ENCODE results near the gene AIP.

- TF ChIP-seq POLR2A (IDR thresholded peaks at IDR 0.05) (no peak), EP300 (IDR thresholded peaks at IDR 0.05) (no peak)
- TF ChIP-seq, protein P1, sequence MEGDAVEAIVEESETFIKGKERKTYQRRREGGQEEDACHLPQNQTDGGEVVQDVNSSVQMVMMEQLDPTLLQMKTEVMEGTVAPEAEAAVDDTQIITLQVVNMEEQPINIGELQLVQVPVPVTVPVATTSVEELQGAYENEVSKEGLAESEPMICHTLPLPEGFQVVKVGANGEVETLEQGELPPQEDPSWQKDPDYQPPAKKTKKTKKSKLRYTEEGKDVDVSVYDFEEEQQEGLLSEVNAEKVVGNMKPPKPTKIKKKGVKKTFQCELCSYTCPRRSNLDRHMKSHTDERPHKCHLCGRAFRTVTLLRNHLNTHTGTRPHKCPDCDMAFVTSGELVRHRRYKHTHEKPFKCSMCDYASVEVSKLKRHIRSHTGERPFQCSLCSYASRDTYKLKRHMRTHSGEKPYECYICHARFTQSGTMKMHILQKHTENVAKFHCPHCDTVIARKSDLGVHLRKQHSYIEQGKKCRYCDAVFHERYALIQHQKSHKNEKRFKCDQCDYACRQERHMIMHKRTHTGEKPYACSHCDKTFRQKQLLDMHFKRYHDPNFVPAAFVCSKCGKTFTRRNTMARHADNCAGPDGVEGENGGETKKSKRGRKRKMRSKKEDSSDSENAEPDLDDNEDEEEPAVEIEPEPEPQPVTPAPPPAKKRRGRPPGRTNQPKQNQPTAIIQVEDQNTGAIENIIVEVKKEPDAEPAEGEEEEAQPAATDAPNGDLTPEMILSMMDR (IDR thresholded peaks at IDR 0.05): no peak
Measured at GRCh38 chr11:67455054-67455453, 27.8 kb upstream of the AIP start, which contains the start of gene CABP4.
